AG09309 (cell line): ENCODE measurements around the gene RSPH1.

Experiments
- DNase-seq: peaks from one replicate; pipeline ENCODE4 v3.0.0-alpha.2; 2010; ENCODE audit warnings: low read depth
- H3K4me3 ChIP-seq: 2 replicates; pipeline ENCODE4 v1.5.1; 2011; ENCODE audit warnings: mild to moderate bottlenecking, low read depth, low read length, moderate library complexity; ENCODE audit not compliant: control insufficient read depth
- CTCF ChIP-seq: IDR thresholded peaks from 2 replicates; pipeline ENCODE4 v1.5.1; 2011; ENCODE audit warnings: mild to moderate bottlenecking, low read depth, low read length, inconsistent platforms; ENCODE audit not compliant: insufficient read depth, control insufficient read depth; ENCODE audit errors: missing control alignments

Gene RSPH1

GRCh38 chr21:42446531-42446930 is 49.5 kb downstream of the RSPH1 start:
- H3K4me3 ChIP-seq: no peak overlapping the region
- TF ChIP-seq CTCF: no peak
- no peak for DNase-seq

- no peak overlapping the region for H3K4me3 ChIP-seq
- no peak for DNase-seq
- TF ChIP-seq CTCF: no peak
These were observed 50.7 kb downstream of the RSPH1 start for GRCh38 chr21:42445311-42445710.

DNA sequence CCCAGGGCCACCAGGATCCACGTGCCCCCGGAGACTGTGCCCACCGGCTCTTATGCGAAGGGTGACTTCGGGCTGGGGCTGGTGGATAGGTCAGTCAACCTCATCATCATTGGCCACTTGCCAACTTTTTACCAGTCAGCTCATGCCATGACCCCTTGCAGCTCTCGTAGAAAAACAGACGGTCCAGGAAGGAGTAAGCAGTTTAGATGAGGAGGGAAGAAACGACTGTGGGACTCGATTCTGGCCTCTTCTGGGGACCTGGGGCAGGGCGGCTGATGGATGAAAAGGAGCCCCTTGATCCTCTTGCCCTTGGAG is 51.3 kb downstream of the RSPH1 start:
- no peak for DNase-seq
- no peak for TF ChIP-seq CTCF
- no peak overlapping the region for H3K4me3 ChIP-seq

- H3K4me3 ChIP-seq: no peak overlapping the region
- no peak for DNase-seq
- no peak for TF ChIP-seq CTCF
These were observed 51.9 kb downstream of the RSPH1 start for GRCh38 chr21:42443876-42444744.

- TF ChIP-seq CTCF: no peak
- H3K4me3 ChIP-seq: no peak overlapping the region
- no peak for DNase-seq
These were observed 52.7 kb downstream of the RSPH1 start for GRCh38 chr21:42443181-42443785.

GRCh38 chr21:42441963-42442362 is 54.1 kb downstream of the RSPH1 start:
- no peak overlapping the region for H3K4me3 ChIP-seq
- DNase-seq: no peak
- TF ChIP-seq CTCF: no peak
